Fibroblast of the conjunctiva (primary cell): ENCODE data around the gene ZNF862.
A peak's percentile ranks its signal among the peaks of the same experiment; 100 is the strongest.

Source experiments
- DNase-seq: peaks from one replicate; pipeline ENCODE4 v3.0.0-alpha.2; 2010; ENCODE audit warnings: low read depth

ZNF862 gene

GRCh38 chr7:149845257-149845980 is 7.2 kb downstream of the ZNF862 start:
- no peak for DNase-seq

GRCh38 chr7:149846021-149846420 is 7.8 kb downstream of the ZNF862 start:
- DNase-seq = no peak

GRCh38 chr7:149846436-149847046 is 8.4 kb downstream of the ZNF862 start:
- DNase-seq = no peak

- DNase-seq = no peak
These were observed 11.0 kb downstream of the ZNF862 start for GRCh38 chr7:149849174-149849573.

GRCh38 chr7:149850007-149850594 is 11.9 kb downstream of the ZNF862 start:
- DNase-seq = no peak

- DNase-seq = no peak
These were observed 12.5 kb downstream of the ZNF862 start for GRCh38 chr7:149850716-149851115.

- DNase-seq = no peak
These were observed 13.3 kb downstream of the ZNF862 start for GRCh38 chr7:149851449-149851848.

- no peak for DNase-seq
These were observed 15.0 kb downstream of the ZNF862 start for GRCh38 chr7:149853157-149853556.

- DNase-seq = no peak
These were observed 16.6 kb downstream of the ZNF862 start for GRCh38 chr7:149854611-149855360.

- DNase-seq = peak; percentile 52
These were observed 17.5 kb downstream of the ZNF862 start for GRCh38 chr7:149855361-149856305.

- DNase-seq = no peak
These were observed 18.4 kb downstream of the ZNF862 start for GRCh38 chr7:149856583-149856982.

GRCh38 chr7:149859369-149859768 is 21.2 kb downstream of the ZNF862 start:
- no peak for DNase-seq

GRCh38 chr7:149859876-149860275 is 21.7 kb downstream of the ZNF862 start:
- no peak for DNase-seq

- no peak for DNase-seq
These were observed 22.9 kb downstream of the ZNF862 start for GRCh38 chr7:149860821-149861727.

- no peak for DNase-seq
These were observed 23.5 kb downstream of the ZNF862 start for GRCh38 chr7:149861728-149862045.

GRCh38 chr7:149862156-149862555 is 24.0 kb downstream of the ZNF862 start:
- no peak for DNase-seq

- DNase-seq = no peak
These were observed 25.3 kb downstream of the ZNF862 start for GRCh38 chr7:149863500-149863899.

- DNase-seq = no peak
These were observed 25.8 kb downstream of the ZNF862 start for GRCh38 chr7:149864023-149864422.

GRCh38 chr7:149864751-149865150 is 26.6 kb downstream of the ZNF862 start:
- no peak for DNase-seq

GRCh38 chr7:149865437-149865836 is 27.3 kb downstream of the ZNF862 start:
- no peak for DNase-seq
